ENCODE data around the gene PIGBOS1. TPM values are rescaled to one million over a fixed set of nuclear protein-coding genes. Genes with fewer than 3 reads are reported as not detected.

The PIGBOS1 gene
- total and polyA plus RNA-seq, 2 donors (not counting 3 experiments of a cell fraction or from before 2014, with no cell fraction given): 12.8 to 16.5 TPM

- DNase-seq (ENCODE audit: low read depth, low spot score): peak; percentile 86
- Histone ChIP-seq H3K9me1 (replicated peaks; ENCODE audit: control insufficient read depth, extremely low read depth, insufficient read depth, low read length) (no peaks in the 10 kb centered on the region), H4K20me1 (replicated peaks; ENCODE audit: control insufficient read depth, extremely low read depth, insufficient read depth, low read length) (no peaks in the 10 kb centered on the region), H3K4me2 (ENCODE audit: insufficient read depth, low read length) (peak overlapping the region; percentile 82), H3K9me3 (replicated peaks; ENCODE audit: control insufficient read depth, insufficient read depth, low read length) (no peaks in the 10 kb centered on the region), H3K79me2 (ENCODE audit: control insufficient read depth, insufficient read depth, low read length) (peaks cover 2% of the 10 kb centered on the region), H3K4me1 (ENCODE audit: control insufficient read depth, extremely low read depth, insufficient read depth, low read length) (peaks cover 10% of the 10 kb centered on the region), H3K36me3 (ENCODE audit: control insufficient read depth in 2 of 2, extremely low read depth in 1 of 2, insufficient read depth in 2 of 2, low read length in 2 of 2) (no peaks in the 10 kb centered on the region), H3K9ac (replicated peaks; ENCODE audit: extremely low read depth, insufficient read depth, low read length) (peak overlapping the region; percentile 91), H3K27ac (ENCODE audit: insufficient read depth, low read depth, low read length) (peak overlapping the region; percentile 60), H3K4me3 (replicated peaks in 1 of 3; ENCODE audit: insufficient read depth in 1 of 3, low read depth in 1 of 3, low read length in 3 of 3) (peak overlapping the region; percentile 63 to 97 (median 85)), H2AFZ (ENCODE audit: low read depth, low read length) (peak overlapping the region; percentile 62), H3K27me3 (ENCODE audit: control insufficient read depth in 2 of 2, insufficient read depth in 2 of 2, low read length in 2 of 2) (no peaks in the 10 kb centered on the region)
- BruUV-seq (replicated peaks): no TSS peak
- ChIA-PET CTCF (interaction anchor here (0.8 to 4.4 kb wide), 10 partner anchors 9 to 149 kb away, joined by 3 to 61 read pairs (median 5); no protein-coding TSS in a partner anchor), POLR2A (no interaction called here)
- TF ChIP-seq EZH2 (IDR thresholded peaks at IDR 0.05; ENCODE audit: borderline replicate concordance, low read depth, low read length, severe bottlenecking): no peak
- peak; percentile 87 to 96 for TF ChIP-seq CTCF (IDR thresholded peaks at IDR 0.05; ENCODE audit: extremely low read depth in 1 of 2, insufficient read depth in 1 of 2, low read depth in 1 of 2, low read length in 2 of 2)
- no peak for TF ChIP-seq GATA2 (IDR thresholded peaks at IDR 0.05; ENCODE audit: insufficient read depth, insufficient read length, low read depth, low read length)
- TF ChIP-seq POLR2A (IDR thresholded peaks at IDR 0.05; ENCODE audit: low read depth, low read length): no peak
- peak; percentile 39 for TF ChIP-seq MAX (IDR thresholded peaks at IDR 0.05; ENCODE audit: insufficient read depth, insufficient read length)
- TF ChIP-seq FOS (IDR thresholded peaks at IDR 0.05; ENCODE audit: borderline replicate concordance, insufficient read depth, low read length): no peak
- no peak for TF ChIP-seq POLR2AphosphoS5 (IDR thresholded peaks at IDR 0.05; ENCODE audit: insufficient read depth, low read depth, low read length)
- no peak for TF ChIP-seq JUN (IDR thresholded peaks at IDR 0.05; ENCODE audit: borderline replicate concordance, insufficient read depth, insufficient read length, low read depth)
- FAIRE-seq: peak; percentile 80
- intact Hi-C loops (cut with micrococcal nuclease): loop anchor here (1.0 to 10.0 kb wide), 7 partner anchors 29 to 1328 kb away; partner anchors contain the start of genes PIGB and PIGBOS1
- dilution Hi-C loops (cut with MboI; ENCODE audit: extremely low pct_ligation_motif_present, low sequenced_read_pairs): no loop called here
Observed at GRCh38 chr15:55290528-55291057, 28.3 kb downstream of the PIGBOS1 start.
